Mesenchymal stem cell (in vitro differentiated cells and primary cell): ENCODE measurements around the gene ADAMTSL5.
A peak's percentile ranks its signal among the peaks of the same experiment; 100 is the strongest.

Source experiments
- DNase-seq: peaks from one replicate; pipeline ENCODE4 v3.0.0-alpha.2; 2013
- H2AFZ ChIP-seq: one replicate; pipeline ENCODE4 v1.6.1; 2013; ENCODE audit warnings: low read depth, mild to moderate bottlenecking, control low read depth, inconsistent platforms, low read length, moderate library complexity
- H2AK5ac ChIP-seq: 2 replicates; pipeline ENCODE4 v1.6.1; 2013; ENCODE audit warnings: low read length, moderate library complexity, mild to moderate bottlenecking, inconsistent platforms; ENCODE audit not compliant: severe bottlenecking
- H2BK120ac ChIP-seq: one replicate; pipeline ENCODE4 v1.6.1; 2013; ENCODE audit warnings: low read depth, mild to moderate bottlenecking, inconsistent platforms, low read length, moderate library complexity
- H2BK12ac ChIP-seq, 2 experiments: one replicate each; pipeline ENCODE4 v1.6.1; 2013; ENCODE audit warnings: inconsistent platforms in 2 of 2, low read length in 2 of 2, mild to moderate bottlenecking in 2 of 2, moderate library complexity in 2 of 2, control low read depth in 1 of 2
- H2BK15ac ChIP-seq: one replicate; pipeline ENCODE4 v1.6.1; 2013; ENCODE audit warnings: mild to moderate bottlenecking, low read depth, inconsistent platforms; ENCODE audit not compliant: poor library complexity, severe bottlenecking
- H2BK5ac ChIP-seq: 2 replicates; pipeline ENCODE4 v1.6.1; 2013; ENCODE audit warnings: low read depth, mild to moderate bottlenecking, low read length, control low read depth, inconsistent platforms; ENCODE audit not compliant: poor library complexity, severe bottlenecking
- H3K14ac ChIP-seq, 2 experiments: one replicate each; pipeline ENCODE4 v1.6.1; 2013; ENCODE audit warnings: inconsistent platforms in 2 of 2, low read length in 2 of 2, control low read depth in 1 of 2, mild to moderate bottlenecking in 1 of 2, moderate library complexity in 1 of 2
- H3K18ac ChIP-seq, 2 experiments: one replicate each; pipeline ENCODE4 v1.6.1; 2013; ENCODE audit warnings: inconsistent platforms in 2 of 2, low read length in 2 of 2, control low read depth in 1 of 2, low read depth in 1 of 2, mild to moderate bottlenecking in 1 of 2
- H3K23ac ChIP-seq, 2 experiments: one replicate each; pipeline ENCODE4 v1.6.1; 2013; ENCODE audit warnings: inconsistent platforms in 2 of 2, low read length in 2 of 2, mild to moderate bottlenecking in 2 of 2, moderate library complexity in 2 of 2, control low read depth in 1 of 2
- H3K27ac ChIP-seq: 2 replicates; pipeline ENCODE4 v1.5.1; 2013; ENCODE audit warnings: mild to moderate bottlenecking, moderate library complexity, low read length, control low read depth, inconsistent platforms; ENCODE audit not compliant: poor library complexity, severe bottlenecking
- H3K27me3 ChIP-seq, 2 experiments: 2 replicates each; pipeline versions ENCODE4 v1.6.1 to v1.7.0; 2013; ENCODE audit warnings: low read length in 2 of 2, mild to moderate bottlenecking in 2 of 2, moderate library complexity in 2 of 2, control low read depth in 1 of 2, inconsistent platforms in 1 of 2; ENCODE audit not compliant: control insufficient read depth in 1 of 2, insufficient read depth in 1 of 2
- H3K36me3 ChIP-seq, 2 experiments: 2 replicates each; pipeline versions ENCODE4 v1.6.1 to v1.7.0; 2013; ENCODE audit warnings: low read length in 2 of 2, control low read depth in 1 of 2, inconsistent platforms in 1 of 2, low read depth in 1 of 2, mild to moderate bottlenecking in 1 of 2; ENCODE audit not compliant: insufficient read depth in 2 of 2, control insufficient read depth in 1 of 2
- H3K4ac ChIP-seq, 2 experiments: one replicate each; pipeline ENCODE4 v1.6.1; 2013; ENCODE audit warnings: inconsistent platforms in 2 of 2, low read length in 2 of 2, mild to moderate bottlenecking in 2 of 2, moderate library complexity in 2 of 2, control low read depth in 1 of 2, low read depth in 1 of 2
- H3K4me1 ChIP-seq: 2 replicates; pipeline ENCODE4 v1.6.1; 2013; ENCODE audit warnings: low read depth, low read length, control low read depth; ENCODE audit not compliant: control insufficient read depth, insufficient read depth
- H3K4me2 ChIP-seq: 2 replicates; pipeline ENCODE4 v1.6.1; 2013; ENCODE audit warnings: low read length, mild to moderate bottlenecking, inconsistent platforms; ENCODE audit not compliant: poor library complexity, severe bottlenecking
- H3K4me3 ChIP-seq, 2 experiments: 2 replicates each; pipeline versions ENCODE4 v1.5.1 to v1.7.0; 2013; ENCODE audit warnings: low read length in 2 of 2, mild to moderate bottlenecking in 2 of 2, control low read depth in 1 of 2, low read depth in 1 of 2; ENCODE audit not compliant: insufficient read depth in 1 of 2
- H3K79me1 ChIP-seq: replicated peaks from 2 replicates; pipeline ENCODE4 v1.6.1; 2013; ENCODE audit warnings: mild to moderate bottlenecking, control low read depth, low read length, inconsistent platforms; ENCODE audit not compliant: poor library complexity, severe bottlenecking
- H3K9ac ChIP-seq: 2 replicates; pipeline ENCODE4 v1.7.0; 2013; ENCODE audit warnings: mild to moderate bottlenecking, low read length, moderate library complexity
- H3K9me3 ChIP-seq: 2 replicates; pipeline ENCODE4 v1.7.0; 2013; ENCODE audit warnings: mild to moderate bottlenecking, low read length; ENCODE audit not compliant: control insufficient read depth
- H4K8ac ChIP-seq: one replicate; pipeline ENCODE4 v1.6.1; 2013; ENCODE audit warnings: inconsistent platforms, mild to moderate bottlenecking, low read length, moderate library complexity
- H4K91ac ChIP-seq: one replicate; pipeline ENCODE4 v1.6.1; 2013; ENCODE audit warnings: mild to moderate bottlenecking, low read length, inconsistent platforms
- WGBS: methylation state at CpG from one replicate; pipeline ENCODE4 v1.1.7; 2013; ENCODE audit warnings: mixed read lengths; 5-methylcytosine and 5-hydroxymethylcytosine counted together

ADAMTSL5 gene

DNA sequence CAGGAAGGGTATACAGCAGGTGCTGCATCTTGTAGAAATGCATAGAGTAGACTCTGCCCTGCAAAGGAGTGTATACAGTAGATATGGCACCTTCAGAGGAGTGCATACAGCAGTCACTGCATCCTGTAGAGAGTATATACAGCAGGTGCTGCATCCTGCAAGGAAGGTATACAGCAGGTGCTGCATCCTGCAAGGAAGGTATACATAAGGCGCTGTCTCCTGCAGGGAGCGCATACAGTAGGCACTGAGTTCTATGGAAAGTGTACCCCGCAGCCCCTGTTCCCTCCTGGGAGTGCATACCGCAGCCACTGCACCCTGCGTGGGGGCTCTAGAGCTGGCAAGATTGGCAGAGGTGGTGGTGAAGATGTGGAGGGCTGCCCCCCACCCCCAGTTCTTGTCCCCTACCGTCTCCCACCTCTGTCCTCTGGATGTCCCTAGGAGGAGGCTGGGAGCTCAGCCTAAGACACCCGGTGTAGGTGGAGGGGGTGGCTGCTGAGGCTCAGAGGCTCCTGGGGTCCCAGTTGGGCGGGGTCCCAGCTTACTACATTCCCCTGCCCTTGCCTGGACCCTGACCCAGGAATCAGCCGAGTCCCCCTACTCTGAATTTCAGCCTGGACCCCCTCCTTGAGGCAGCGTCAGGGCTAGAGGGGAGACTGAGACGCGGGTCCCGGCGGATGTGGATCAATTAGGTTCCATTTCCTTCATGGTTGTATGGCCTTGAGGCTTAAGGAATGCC lies 2.3 kb upstream of the ADAMTSL5 start:
- Histone ChIP-seq H3K36me3 (peaks cover 0 to 6% of the 10 kb centered on the region in 2 experiments), H3K18ac (no peak overlapping the region), H3K4me2 (no peak overlapping the region), H3K4ac (no peak overlapping the region), H3K23ac (no peak overlapping the region), H2BK5ac (no peak overlapping the region), H4K91ac (no peak overlapping the region), H3K4me3 (no peak overlapping the region), H2BK12ac (no peak overlapping the region), H2BK15ac (no peak overlapping the region), H3K14ac (no peak overlapping the region), H3K27ac (no peak overlapping the region), H3K79me1 (peaks cover 8% of the 10 kb centered on the region), H2BK120ac (no peak overlapping the region), H3K9ac (no peak overlapping the region), H3K4me1 (peaks cover 22% of the 10 kb centered on the region), H2AK5ac (no peak overlapping the region), H3K27me3 (peaks cover 11 to 58% of the 10 kb centered on the region in 2 experiments), H2AFZ (no peak overlapping the region), H4K8ac (no peak overlapping the region), H3K9me3 (peaks cover 2% of the 10 kb centered on the region)
- no peak for DNase-seq
- 85% methylated on average over 13 of the region's 14 CpGs for WGBS

GRCh38 chr19:1514295-1514661 lies 1.5 kb upstream of the ADAMTSL5 start:
- H2BK12ac ChIP-seq, result no peak overlapping the region
- H3K79me1 ChIP-seq, result peaks cover 8% of the 10 kb centered on the region
- H3K9ac ChIP-seq, result no peak overlapping the region
- no peak overlapping the region for H2BK15ac ChIP-seq
- H3K14ac ChIP-seq, result no peak overlapping the region
- H3K4ac ChIP-seq, result no peak overlapping the region
- no peak overlapping the region for H3K18ac ChIP-seq
- peaks cover 22% of the 10 kb centered on the region for H3K4me1 ChIP-seq
- H2BK5ac ChIP-seq, result no peak overlapping the region
- H4K8ac ChIP-seq, result no peak overlapping the region
- H2AFZ ChIP-seq, result no peak overlapping the region
- peaks cover 0 to 9% of the 10 kb centered on the region in 2 experiments for H3K36me3 ChIP-seq
- no peak overlapping the region for H2AK5ac ChIP-seq
- 74% methylated on average over 10 of the region's 10 CpGs for WGBS
- no peak overlapping the region for H3K4me2 ChIP-seq
- H4K91ac ChIP-seq, result no peak overlapping the region
- DNase-seq, result no peak
- no peak overlapping the region for H3K27ac ChIP-seq
- H3K27me3 ChIP-seq, result peaks cover 11 to 55% of the 10 kb centered on the region in 2 experiments
- H2BK120ac ChIP-seq, result no peak overlapping the region
- no peak overlapping the region for H3K4me3 ChIP-seq
- H3K9me3 ChIP-seq, result peaks cover 2% of the 10 kb centered on the region
- no peak overlapping the region for H3K23ac ChIP-seq

- H4K91ac ChIP-seq, result peak overlapping the region; percentile 67
- peak overlapping the region; percentile 4 for H2BK15ac ChIP-seq
- no peak overlapping the region for H2AFZ ChIP-seq
- peak; percentile 60 for DNase-seq
- H3K36me3 ChIP-seq, result peaks cover 0 to 9% of the 10 kb centered on the region in 2 experiments
- H3K9me3 ChIP-seq, result peaks cover 2% of the 10 kb centered on the region
- no peak overlapping the region for H3K14ac ChIP-seq
- H3K4me2 ChIP-seq, result peak overlapping the region; percentile 84
- peaks cover 22% of the 10 kb centered on the region for H3K4me1 ChIP-seq
- H3K18ac ChIP-seq, result peak overlapping the region; percentile 61 to 66
- H4K8ac ChIP-seq, result peak overlapping the region; percentile 81
- H2BK120ac ChIP-seq, result peak overlapping the region; percentile 55
- peak overlapping the region; percentile 44 to 66 for H3K4me3 ChIP-seq
- peak overlapping the region in 1 of 2 experiments; percentile 70 for H3K4ac ChIP-seq
- peaks cover 8% of the 10 kb centered on the region for H3K79me1 ChIP-seq
- peak overlapping the region; percentile 24 for H2BK5ac ChIP-seq
- no peak overlapping the region for H3K27ac ChIP-seq
- peaks cover 9 to 51% of the 10 kb centered on the region in 2 experiments for H3K27me3 ChIP-seq
- WGBS, result 13% methylated on average over 42 of the region's 52 CpGs
- no peak overlapping the region for H2AK5ac ChIP-seq
- no peak overlapping the region for H3K23ac ChIP-seq
- H2BK12ac ChIP-seq, result peak overlapping the region in 1 of 2 experiments; percentile 38
- H3K9ac ChIP-seq, result peak overlapping the region; percentile 70
Measured at GRCh38 chr19:1513499-1514294, 878 bp upstream of the ADAMTSL5 start.
